Neuronal stem cell (in vitro differentiated cells): ENCODE results near the gene BABAM2.

Experiments used
- DNase-seq: peaks from one replicate; pipeline ENCODE4 v3.0.0-alpha.2; 2013; ENCODE audit warnings: low spot score
- H2AFZ ChIP-seq: one replicate; pipeline ENCODE4 v1.6.1; 2013; ENCODE audit warnings: mild to moderate bottlenecking, low read length, inconsistent platforms
- H2AK5ac ChIP-seq: 2 replicates; pipeline ENCODE4 v1.6.1; 2013; ENCODE audit warnings: low read depth, mild to moderate bottlenecking, inconsistent platforms, low read length, moderate library complexity, mixed read lengths
- H2BK120ac ChIP-seq: 2 replicates; pipeline ENCODE4 v1.6.1; 2013; ENCODE audit warnings: low read depth, mild to moderate bottlenecking, inconsistent platforms, low read length, moderate library complexity, mixed read lengths
- H2BK12ac ChIP-seq: one replicate; pipeline ENCODE4 v1.6.1; 2013; ENCODE audit warnings: low read length, inconsistent platforms
- H2BK15ac ChIP-seq: 2 replicates; pipeline ENCODE4 v1.6.1; 2013; ENCODE audit warnings: mild to moderate bottlenecking, low read length, inconsistent platforms, mixed read lengths
- H2BK5ac ChIP-seq: one replicate; pipeline ENCODE4 v1.6.1; 2013; ENCODE audit warnings: inconsistent platforms, mild to moderate bottlenecking, low read length, moderate library complexity
- H3K14ac ChIP-seq: one replicate; pipeline ENCODE4 v1.6.1; 2013; ENCODE audit warnings: low read length, inconsistent platforms
- H3K18ac ChIP-seq: 2 replicates; pipeline ENCODE4 v1.6.1; 2013; ENCODE audit warnings: low read length, inconsistent platforms
- H3K23ac ChIP-seq: 2 replicates; pipeline ENCODE4 v1.6.1; 2013; ENCODE audit warnings: low read depth, mild to moderate bottlenecking, mixed read lengths, low read length, inconsistent platforms; ENCODE audit not compliant: poor library complexity
- H3K27ac ChIP-seq: replicated peaks from 3 replicates; pipeline ENCODE4 v1.5.1; 2013; ENCODE audit warnings: low read length, inconsistent platforms
- H3K27me3 ChIP-seq, 3 experiments: 2 replicates each; pipeline ENCODE4 v1.6.1; 2013; ENCODE audit warnings: low read length in 3 of 3, mild to moderate bottlenecking in 2 of 3, inconsistent platforms in 1 of 3, low read depth in 1 of 3, mixed read lengths in 1 of 3, moderate library complexity in 1 of 3; ENCODE audit not compliant: control insufficient read depth in 3 of 3, insufficient read depth in 3 of 3
- H3K36me3 ChIP-seq, 2 donors: replicated peaks in 1 of 2; 2 replicates each; pipeline ENCODE4 v1.6.1; 2013; ENCODE audit warnings: low read length in 2 of 2; ENCODE audit not compliant: control insufficient read depth in 2 of 2, insufficient read depth in 2 of 2
- H3K4ac ChIP-seq: 2 replicates; pipeline ENCODE4 v1.6.1; 2013; ENCODE audit warnings: inconsistent platforms, mild to moderate bottlenecking, low read length, moderate library complexity
- H3K4me1 ChIP-seq, 2 donors: 1 replicate in 1 of 2; 2 replicates in 1 of 2; pipeline ENCODE4 v1.6.1; 2013; ENCODE audit warnings: low read length in 2 of 2, low read depth in 1 of 2; ENCODE audit not compliant: control insufficient read depth in 2 of 2, insufficient read depth in 1 of 2
- H3K4me2 ChIP-seq: one replicate; pipeline ENCODE4 v1.6.1; 2013; ENCODE audit warnings: mild to moderate bottlenecking, low read length, inconsistent platforms; ENCODE audit not compliant: insufficient read depth, poor library complexity, severe bottlenecking
- H3K4me3 ChIP-seq, 2 donors: 2 replicates each; pipeline ENCODE4 v1.5.1; 2013; ENCODE audit warnings: low read length in 2 of 2, mild to moderate bottlenecking in 2 of 2, inconsistent platforms in 1 of 2, moderate library complexity in 1 of 2
- H3K79me1 ChIP-seq: one replicate; pipeline ENCODE4 v1.6.1; 2013; ENCODE audit warnings: low read depth, mild to moderate bottlenecking, inconsistent platforms, low read length, moderate library complexity
- H3K9ac ChIP-seq: one replicate; pipeline ENCODE4 v1.6.1; 2013; ENCODE audit warnings: mild to moderate bottlenecking, low read depth, low read length, inconsistent platforms; ENCODE audit not compliant: poor library complexity
- H3K9me3 ChIP-seq, 2 donors: replicated peaks in 1 of 2; 2 replicates each; pipeline versions ENCODE3 to v1.6.1; 2013; ENCODE audit warnings: low read length in 2 of 2, mild to moderate bottlenecking in 2 of 2, inconsistent platforms in 1 of 2, low read depth in 1 of 2, mixed read lengths in 1 of 2, moderate library complexity in 1 of 2; ENCODE audit not compliant: control insufficient read depth in 2 of 2, insufficient read depth in 1 of 2
- H4K8ac ChIP-seq: one replicate; pipeline ENCODE4 v1.6.1; 2013; ENCODE audit warnings: low read depth, mild to moderate bottlenecking, inconsistent platforms, low read length, moderate library complexity
- H4K91ac ChIP-seq: one replicate; pipeline ENCODE4 v1.6.1; 2013; ENCODE audit warnings: low read length, low read depth, mild to moderate bottlenecking, inconsistent platforms; ENCODE audit not compliant: poor library complexity
- WGBS, 2 donors: extraction: QIAGEN DNeasy Blood & Tissue Kit; methylation state at CpG; one replicate each; pipeline ENCODE4 v1.1.7; 2013; ENCODE audit warnings: missing lambda C conversion rate in 2 of 2, mixed read lengths in 1 of 2; ENCODE audit not compliant: insufficient read length in 2 of 2, insufficient replicate concordance in 1 of 2; ENCODE audit errors: extremely low coverage in 2 of 2; 5-methylcytosine and 5-hydroxymethylcytosine counted together

Gene BABAM2

DNA sequence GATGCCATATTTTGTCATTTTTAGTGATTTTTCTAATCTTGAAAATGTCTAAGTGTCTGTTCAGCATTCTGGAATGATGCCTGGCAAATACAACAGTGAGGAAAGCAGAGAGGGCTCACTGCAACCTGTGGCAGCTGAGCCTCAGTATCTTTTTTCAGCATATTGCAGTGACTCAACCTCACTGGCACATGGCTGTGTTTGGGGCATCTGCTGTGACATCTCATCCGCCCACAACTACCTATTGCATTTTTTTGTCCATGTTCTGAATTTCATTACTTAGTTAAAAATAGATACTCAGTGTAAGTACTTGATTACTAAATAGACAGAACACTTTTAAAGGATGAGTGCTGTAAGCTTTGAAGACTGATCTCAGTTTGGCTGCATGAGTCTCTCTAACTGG lies 10.7 kb downstream of the BABAM2 start:
- Histone ChIP-seq H2BK12ac (no peak overlapping the region), H2AFZ (no peak overlapping the region), H3K4me3 (no peak overlapping the region), H3K4me2 (no peak overlapping the region), H4K8ac (no peak overlapping the region), H4K91ac (no peak overlapping the region), H3K27me3 (no peaks in the 10 kb centered on the region), H2BK120ac (no peak overlapping the region), H3K9me3 (no peaks in the 10 kb centered on the region), H2BK5ac (no peak overlapping the region), H3K18ac (no peak overlapping the region), H3K36me3 (peaks cover 7 to 38% of the 10 kb centered on the region in 2 donors), H3K23ac (no peak overlapping the region), H3K4me1 (no peaks in the 10 kb centered on the region), H3K9ac (no peak overlapping the region), H2AK5ac (no peak overlapping the region), H2BK15ac (no peak overlapping the region), H3K27ac (no peak overlapping the region), H3K4ac (no peak overlapping the region), H3K79me1 (peaks cover 2% of the 10 kb centered on the region), H3K14ac (no peak overlapping the region)
- no peak for DNase-seq
- no CpG with 5 or more reads among the region's 1 CpG for WGBS, 2 donors

DNA sequence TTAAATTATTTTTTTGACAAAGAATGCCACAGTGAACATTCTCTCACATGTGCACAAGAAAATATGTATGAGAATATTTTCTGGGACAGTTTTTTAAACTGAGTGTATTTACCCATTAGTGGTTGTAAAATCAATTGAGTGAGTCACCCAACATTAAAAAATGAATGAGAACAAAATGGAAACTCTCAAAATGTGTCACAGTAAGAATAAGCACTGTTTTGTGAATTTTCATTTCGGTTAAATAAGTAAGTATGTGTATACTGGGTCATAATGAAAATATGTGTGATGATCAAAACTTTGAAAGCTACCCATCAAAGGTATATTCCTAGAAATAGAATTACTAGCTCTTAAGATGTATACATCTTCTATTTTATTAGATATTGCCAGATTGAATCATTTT lies 11.6 kb downstream of the BABAM2 start:
- H2AFZ ChIP-seq = no peak overlapping the region
- H3K14ac ChIP-seq = no peak overlapping the region
- H3K9me3 ChIP-seq = no peaks in the 10 kb centered on the region
- no peak overlapping the region for H3K9ac ChIP-seq
- no peak overlapping the region for H4K91ac ChIP-seq
- H2AK5ac ChIP-seq = no peak overlapping the region
- no peak overlapping the region for H3K4me3 ChIP-seq
- no peak overlapping the region for H3K4ac ChIP-seq
- H3K18ac ChIP-seq = no peak overlapping the region
- DNase-seq = no peak
- no peaks in the 10 kb centered on the region for H3K4me1 ChIP-seq
- H3K36me3 ChIP-seq = peaks cover 0 to 29% of the 10 kb centered on the region in 2 donors
- H3K23ac ChIP-seq = no peak overlapping the region
- no peak overlapping the region for H3K27ac ChIP-seq
- H4K8ac ChIP-seq = no peak overlapping the region
- no peak overlapping the region for H2BK12ac ChIP-seq
- no peak overlapping the region for H2BK5ac ChIP-seq
- H3K79me1 ChIP-seq = no peaks in the 10 kb centered on the region
- H2BK120ac ChIP-seq = no peak overlapping the region
- no CpG with 5 or more reads among the region's 1 CpG for WGBS, 2 donors
- no peak overlapping the region for H3K4me2 ChIP-seq
- H2BK15ac ChIP-seq = no peak overlapping the region
- H3K27me3 ChIP-seq = no peaks in the 10 kb centered on the region

DNA sequence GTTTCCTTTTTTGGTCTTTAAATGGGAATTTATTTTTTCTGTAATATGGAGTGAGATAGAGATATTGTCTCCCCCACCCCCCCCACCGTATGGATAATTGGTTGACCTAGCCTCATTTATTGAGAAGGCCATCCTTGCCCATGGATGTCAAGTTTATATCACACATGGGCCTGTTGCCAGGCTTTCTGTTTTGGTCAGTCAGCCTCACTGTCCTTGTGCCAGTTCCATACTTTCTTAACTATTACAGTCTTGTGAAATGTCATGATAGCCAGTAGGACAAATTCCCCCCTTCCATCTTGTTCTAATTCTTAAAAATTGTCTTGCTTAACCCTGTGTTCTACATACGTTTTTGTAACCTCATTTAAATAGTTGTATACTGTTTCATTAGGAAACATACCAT lies 12.5 kb downstream of the BABAM2 start:
- Histone ChIP-seq H2AFZ (no peak overlapping the region), H3K27ac (no peak overlapping the region), H3K4me2 (no peak overlapping the region), H3K4ac (no peak overlapping the region), H2BK5ac (no peak overlapping the region), H3K27me3 (no peaks in the 10 kb centered on the region), H3K4me3 (no peak overlapping the region), H4K91ac (no peak overlapping the region), H3K9me3 (no peaks in the 10 kb centered on the region), H3K36me3 (peaks cover 0 to 21% of the 10 kb centered on the region in 2 donors), H3K9ac (no peak overlapping the region), H2BK120ac (no peak overlapping the region), H2AK5ac (no peak overlapping the region), H2BK15ac (no peak overlapping the region), H3K23ac (no peak overlapping the region), H3K18ac (no peak overlapping the region), H3K79me1 (no peaks in the 10 kb centered on the region), H3K4me1 (no peaks in the 10 kb centered on the region), H2BK12ac (no peak overlapping the region), H4K8ac (no peak overlapping the region), H3K14ac (no peak overlapping the region)
- no peak for DNase-seq
- no CpG with 5 or more reads among the region's 2 CpGs for WGBS, 2 donors

DNA sequence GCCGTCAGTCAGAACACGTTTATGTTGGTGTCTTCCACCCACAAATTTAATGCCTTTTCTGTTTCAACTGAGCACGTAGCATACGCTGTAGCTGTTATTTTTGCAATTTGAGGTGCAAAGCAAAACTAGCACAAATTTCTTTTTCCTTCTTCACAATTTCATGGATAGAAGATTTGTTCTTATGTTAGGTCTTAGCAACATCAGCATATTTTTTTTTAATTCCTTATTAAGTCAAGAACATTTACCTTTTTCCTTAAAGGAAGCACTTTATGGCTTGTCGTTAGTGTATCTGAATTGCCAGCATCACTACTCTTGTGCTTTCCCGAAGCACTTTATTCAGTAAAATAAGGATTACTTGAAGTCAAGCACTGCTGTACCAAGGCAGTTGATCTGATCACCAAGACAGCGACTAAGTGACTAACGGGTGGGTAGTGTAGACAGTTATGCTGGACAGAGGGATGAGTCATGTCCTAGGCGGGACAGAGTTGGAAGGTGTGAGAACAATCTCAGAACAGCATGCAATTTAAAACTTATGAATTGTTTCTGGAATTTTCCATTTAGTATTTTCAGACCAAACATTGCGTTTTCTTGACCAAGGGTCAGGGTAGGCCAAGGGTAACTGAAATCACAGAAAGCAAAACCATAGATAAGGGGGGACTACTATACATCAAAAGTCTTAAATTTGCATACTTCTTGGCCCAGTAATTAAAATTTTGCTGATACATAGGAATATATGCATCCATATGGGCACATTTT lies 13.3 kb downstream of the BABAM2 start:
- no peak overlapping the region for H4K8ac ChIP-seq
- H2AFZ ChIP-seq = no peak overlapping the region
- H2BK120ac ChIP-seq = no peak overlapping the region
- no peaks in the 10 kb centered on the region for H3K9me3 ChIP-seq
- no peaks in the 10 kb centered on the region for H3K4me1 ChIP-seq
- WGBS, 2 donors = no CpG with 5 or more reads among the region's 10 CpGs
- H2BK15ac ChIP-seq = no peak overlapping the region
- H3K9ac ChIP-seq = no peak overlapping the region
- no peak overlapping the region for H3K14ac ChIP-seq
- no peak for DNase-seq
- H2BK12ac ChIP-seq = no peak overlapping the region
- H3K36me3 ChIP-seq = peaks cover 0 to 14% of the 10 kb centered on the region in 2 donors
- no peak overlapping the region for H2BK5ac ChIP-seq
- H3K23ac ChIP-seq = no peak overlapping the region
- H3K4me2 ChIP-seq = no peak overlapping the region
- no peak overlapping the region for H4K91ac ChIP-seq
- H3K4ac ChIP-seq = no peak overlapping the region
- no peaks in the 10 kb centered on the region for H3K27me3 ChIP-seq
- no peak overlapping the region for H2AK5ac ChIP-seq
- no peak overlapping the region for H3K4me3 ChIP-seq
- H3K79me1 ChIP-seq = no peaks in the 10 kb centered on the region
- no peak overlapping the region for H3K18ac ChIP-seq
- H3K27ac ChIP-seq = no peak overlapping the region
